GM12892 (cell line): ENCODE data around the gene OPTN.

Source experiments
- POLR2A ChIP-seq: IDR thresholded peaks from 2 replicates; pipeline ENCODE4 v1.6.1; 2011; ENCODE audit warnings: low read depth, low read length, control low read depth
- POLR2AphosphoS5 ChIP-seq: IDR thresholded peaks from 2 replicates; pipeline ENCODE4 v1.6.1; 2011; ENCODE audit warnings: low read depth, low read length, control low read depth
- TAF1 ChIP-seq: IDR thresholded peaks from 2 replicates; pipeline ENCODE4 v1.6.1; 2011; ENCODE audit warnings: low read depth, mild to moderate bottlenecking, control low read depth, low read length, borderline replicate concordance

DNA sequence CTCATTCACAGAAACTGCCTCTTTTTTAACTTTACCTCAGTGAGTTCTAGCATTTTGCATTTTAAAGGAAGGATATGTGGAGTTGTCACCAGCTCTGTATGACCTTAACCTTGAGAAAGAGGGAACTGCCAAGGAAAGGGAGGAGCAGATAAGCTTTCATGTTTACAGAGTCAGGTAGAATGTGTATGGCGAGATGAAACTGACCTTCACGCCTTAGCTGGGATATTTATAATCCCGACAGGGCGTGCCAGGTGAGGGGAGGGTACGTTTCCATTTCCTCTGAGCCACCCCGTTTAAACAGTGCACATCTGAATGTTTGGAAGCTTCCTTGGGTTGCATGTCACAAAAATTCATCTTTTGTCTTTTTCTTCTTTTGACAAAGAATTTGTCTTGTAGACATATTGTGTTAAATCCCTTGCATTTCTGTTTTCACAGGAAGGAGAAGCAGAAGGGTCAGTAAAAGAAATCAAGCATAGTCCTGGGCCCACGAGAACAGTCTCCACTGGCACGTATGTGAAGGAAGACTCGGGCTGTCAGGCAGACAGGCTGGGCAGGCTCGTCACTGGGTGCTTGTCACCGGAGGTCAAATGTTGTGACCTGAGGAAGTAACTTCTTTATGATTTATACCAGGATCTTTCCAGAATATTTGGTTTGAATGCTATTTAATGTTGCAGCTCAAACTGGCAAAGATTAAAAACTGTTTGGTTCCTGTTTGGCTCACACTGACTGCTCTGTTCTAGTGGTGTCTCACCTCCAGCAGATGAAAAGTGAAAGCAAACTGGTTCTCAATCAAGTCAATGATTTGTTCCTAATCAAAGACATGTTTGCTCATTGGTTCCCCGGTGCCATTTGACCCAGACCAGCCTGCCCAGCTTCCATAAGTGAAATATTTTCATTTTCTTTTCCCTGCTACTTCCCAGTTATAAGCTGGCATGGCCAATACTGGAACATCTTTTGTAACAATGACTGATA, 16.2 kb downstream of the OPTN start:
- TF ChIP-seq POLR2A (no peak), POLR2AphosphoS5 (no peak), TAF1 (no peak)
